IMR-90 (cell line): ENCODE results near the gene CTSH. TPM values are rescaled to one million over a fixed set of nuclear protein-coding genes. Genes with fewer than 3 reads are reported as not detected.

Source experiments
- ATAC-seq: fragments of 200-7000 bp; cut with Tn5 transposase; 2 replicates; pipeline ENCODE4 v1.9.1; 2020; ENCODE audit warnings: low read depth, mild to moderate bottlenecking, moderate library complexity
- BruUV-seq: library from RNA; stranded (reverse); fragments of 400-500 nt; replicated peaks from 2 replicates; lab custom pipeline; 2021; lab: Mats Ljungman, UMichigan
- CTCF ChIA-PET: fragments of 300-600 bp; formaldehyde crosslinking; extraction: SDS; loops from one replicate; lab custom pipeline; 2021; ENCODE audit warnings: antibody characterized with exemption; lab: Yijun Ruan, JAX
- POLR2A ChIA-PET: fragments of 300-600 bp; sonication (Branson Sonifier 250); formaldehyde crosslinking; loops from one replicate; lab custom pipeline; 2022; ENCODE audit warnings: antibody characterized with exemption; ENCODE audit not compliant: unreplicated experiment; lab: Charles Lee
- DNase-seq: peaks from one replicate; pipeline ENCODE4 v3.0.0; 2013
- H2AFZ ChIP-seq: replicated peaks from 2 replicates; pipeline ENCODE3; 2013; ENCODE audit warnings: low read length, mild to moderate bottlenecking; ENCODE audit not compliant: poor library complexity
- H2AK5ac ChIP-seq: 2 replicates; pipeline ENCODE4 v1.6.1; 2013; ENCODE audit warnings: low read depth, low read length, inconsistent platforms
- H2AK9ac ChIP-seq: replicated peaks from 2 replicates; pipeline ENCODE3; 2013; ENCODE audit warnings: mild to moderate bottlenecking, low read depth, low read length, moderate library complexity; ENCODE audit not compliant: poor library complexity
- H2BK120ac ChIP-seq: 2 replicates; pipeline ENCODE4 v1.6.1; 2013; ENCODE audit warnings: low read depth, low read length, inconsistent platforms
- H2BK15ac ChIP-seq: 3 replicates; pipeline ENCODE4 v1.6.1; 2013; ENCODE audit warnings: low read depth, low read length, inconsistent platforms
- H2BK20ac ChIP-seq: 2 replicates; pipeline ENCODE4 v1.6.1; 2013; ENCODE audit warnings: low read depth, mild to moderate bottlenecking, inconsistent platforms, low read length, moderate library complexity
- H2BK5ac ChIP-seq: 2 replicates; pipeline ENCODE4 v1.6.1; 2013; ENCODE audit warnings: mild to moderate bottlenecking, low read depth, low read length, inconsistent platforms; ENCODE audit not compliant: poor library complexity, severe bottlenecking
- H3K14ac ChIP-seq: replicated peaks from 2 replicates; pipeline ENCODE4 v1.6.1; 2013; ENCODE audit warnings: low read depth, low read length, inconsistent platforms
- H3K18ac ChIP-seq: 2 replicates; pipeline ENCODE4 v1.6.1; 2013; ENCODE audit warnings: low read depth, low read length, control low read depth
- H3K23ac ChIP-seq: 2 replicates; pipeline ENCODE4 v1.6.1; 2013; ENCODE audit warnings: low read depth, low read length, inconsistent platforms
- H3K27ac ChIP-seq: 2 replicates; pipeline ENCODE4 v1.5.1; 2013; ENCODE audit warnings: mild to moderate bottlenecking, control low read depth, low read length; ENCODE audit not compliant: insufficient read depth
- H3K27me3 ChIP-seq: 2 replicates; pipeline ENCODE4 v1.6.1; 2013; ENCODE audit warnings: low read length; ENCODE audit not compliant: control insufficient read depth, insufficient read depth
- H3K36me3 ChIP-seq: 2 replicates; pipeline ENCODE4 v1.6.1; 2013; ENCODE audit warnings: low read length, mixed read lengths; ENCODE audit not compliant: control insufficient read depth, insufficient read depth
- H3K4ac ChIP-seq: 2 replicates; pipeline ENCODE4 v1.6.1; 2013; ENCODE audit warnings: low read depth, low read length, inconsistent platforms
- H3K4me1 ChIP-seq: 2 replicates; pipeline ENCODE4 v1.6.1; 2013; ENCODE audit warnings: low read length, mixed read lengths; ENCODE audit not compliant: control insufficient read depth, insufficient read depth
- H3K4me2 ChIP-seq: 2 replicates; pipeline ENCODE4 v1.6.1; 2013; ENCODE audit warnings: low read depth, mild to moderate bottlenecking, control low read depth, low read length, moderate library complexity
- H3K4me3 ChIP-seq: 2 replicates; pipeline ENCODE4 v1.5.1; 2013; ENCODE audit warnings: low read depth, mild to moderate bottlenecking, control low read depth, low read length, moderate library complexity; ENCODE audit not compliant: insufficient read depth
- H3K56ac ChIP-seq: 2 replicates; pipeline ENCODE4 v1.6.1; 2013; ENCODE audit warnings: low read length, inconsistent platforms; ENCODE audit not compliant: insufficient read depth; ENCODE audit errors: extremely low read depth
- H3K79me1 ChIP-seq, 2 experiments: 2 replicates each; pipeline ENCODE4 v1.6.1; 2013; ENCODE audit warnings: low read length in 2 of 2, inconsistent platforms in 1 of 2, low read depth in 1 of 2
- H3K9ac ChIP-seq: 2 replicates; pipeline ENCODE4 v1.6.1; 2013; ENCODE audit warnings: low read depth, low read length, control low read depth
- H3K9me1 ChIP-seq: 2 replicates; pipeline ENCODE4 v1.6.1; 2013; ENCODE audit warnings: low read length, inconsistent platforms; ENCODE audit not compliant: insufficient read depth
- H3K9me3 ChIP-seq: 2 replicates; pipeline ENCODE4 v1.6.1; 2013; ENCODE audit warnings: low read length; ENCODE audit not compliant: control insufficient read depth, insufficient read depth
- H4K20me1 ChIP-seq: 2 replicates; pipeline ENCODE4 v1.6.1; 2013; ENCODE audit warnings: low read length, inconsistent platforms; ENCODE audit not compliant: insufficient read depth
- H4K5ac ChIP-seq: 2 replicates; pipeline ENCODE4 v1.6.1; 2013; ENCODE audit warnings: mild to moderate bottlenecking, low read depth, low read length, control low read depth
- H4K8ac ChIP-seq, 2 experiments: 2 replicates each; pipeline ENCODE4 v1.6.1; 2013; ENCODE audit warnings: low read depth in 2 of 2, low read length in 2 of 2, control low read depth in 1 of 2, inconsistent platforms in 1 of 2
- H4K91ac ChIP-seq: 2 replicates; pipeline ENCODE4 v1.6.1; 2013; ENCODE audit warnings: low read depth, low read length, inconsistent platforms; ENCODE audit not compliant: insufficient read depth
- BHLHE40 ChIP-seq: fragments of 150-350 bp; IDR thresholded peaks from 2 replicates; pipeline ENCODE4 v1.6.1; 2016; ENCODE audit warnings: mild to moderate bottlenecking, low read depth, low read length
- CEBPB ChIP-seq: IDR thresholded peaks from 2 replicates; pipeline ENCODE4 v1.6.1; 2012; ENCODE audit warnings: low read depth, low read length, improper control_type of control experiment
- CTCF ChIP-seq: conservative IDR thresholded peaks from 2 replicates; pipeline ENCODE4 v1.5.1; 2012; ENCODE audit warnings: mild to moderate bottlenecking, low read depth, low read length, improper control_type of control experiment
- ELK1 ChIP-seq: fragments of 150-350 bp; IDR thresholded peaks from 2 replicates; pipeline ENCODE4 v1.6.1; 2016; ENCODE audit warnings: low read depth, mild to moderate bottlenecking, low read length, moderate library complexity, borderline replicate concordance
- MAFK ChIP-seq: IDR thresholded peaks from 2 replicates; pipeline ENCODE4 v1.6.1; 2012; ENCODE audit warnings: low read depth, low read length, improper control_type of control experiment
- MAZ ChIP-seq: IDR thresholded peaks from 2 replicates; pipeline ENCODE4 v1.6.1; 2012; ENCODE audit warnings: low read depth, mild to moderate bottlenecking, low read length, improper control_type of control experiment, moderate library complexity, borderline replicate concordance
- NFE2L2 ChIP-seq: fragments of 150-350 bp; IDR thresholded peaks from 2 replicates; pipeline ENCODE4 v1.6.1; 2016; ENCODE audit warnings: low read depth, mild to moderate bottlenecking, low read length
- POLR2A ChIP-seq: IDR thresholded peaks from 2 replicates; pipeline ENCODE4 v1.6.1; 2012; ENCODE audit warnings: mild to moderate bottlenecking, low read depth, low read length
- RAD21 ChIP-seq: IDR thresholded peaks from 2 replicates; pipeline ENCODE4 v1.6.1; 2012; ENCODE audit warnings: low read length, improper control_type of control experiment
- RCOR1 ChIP-seq: IDR thresholded peaks from 2 replicates; pipeline ENCODE4 v1.6.1; 2012; ENCODE audit warnings: mild to moderate bottlenecking, low read length, improper control_type of control experiment; ENCODE audit not compliant: insufficient replicate concordance
- RFX5 ChIP-seq: IDR thresholded peaks from 2 replicates; pipeline ENCODE4 v1.8.0; 2012; ENCODE audit warnings: low read depth, mild to moderate bottlenecking, low read length, moderate library complexity
- SMC3 ChIP-seq: fragments of 150-350 bp; IDR thresholded peaks from 2 replicates; pipeline ENCODE4 v1.6.1; 2016; ENCODE audit warnings: low read depth, mild to moderate bottlenecking, antibody characterized with exemption, low read length, moderate library complexity
- WGBS, 2 experiments: methylation state at CpG; one replicate each; pipeline versions ENCODE4 v1.1.5 to v1.1.7; 2013; ENCODE audit warnings: missing lambda C conversion rate in 2 of 2; ENCODE audit not compliant: insufficient read length in 1 of 2; ENCODE audit errors: extremely low coverage in 2 of 2; 5-methylcytosine and 5-hydroxymethylcytosine counted together
- dilution Hi-C: fragments of 300-500 bp; cut with HindIII; formaldehyde crosslinking; loops from one replicate; pipeline ENCODE4 v1.14.3; 2018; ENCODE audit warnings: low sequenced_read_pairs; ENCODE audit not compliant: unreplicated experiment
- in situ Hi-C: fragments of 300-500 bp; cut with MboI; formaldehyde crosslinking; loops from 3 replicates; pipeline ENCODE4 v1.14.3; 2019; ENCODE audit warnings: low sequenced_read_pairs, inconsistent platforms, mixed read lengths
- intact Hi-C: fragments of 100-400 bp; cut with micrococcal nuclease; formaldehyde crosslinking; loops from 2 replicates; pipeline ENCODE4 v1.10.0; 2022
- polyA plus RNA-seq, 3 experiments: library from polyadenylated mRNA; depleted of rRNA; stranded (reverse); fragments of >200 nt; gene quantifications; 2 replicates each; pipeline ENCODE4 v1.2.3, GENCODE V29; 2012; ENCODE audit warnings: low replicate concordance in 1 of 3
- total RNA-seq: library from RNA; depleted of rRNA; stranded (reverse); fragments of >200 nt; gene quantifications from 2 replicates; pipeline ENCODE4 v1.2.3, GENCODE V29; 2012
- TF ChIP-seq, protein P1 (sequence below): fragments of 150-350 bp; IDR thresholded peaks from 2 replicates; pipeline ENCODE4 v1.6.1; 2017; ENCODE audit warnings: mild to moderate bottlenecking, antibody characterized with exemption, low read length, low read depth

CTSH gene
- total and polyA plus RNA-seq, 2 of the 4 experiments (the other 2 are of a cell fraction) = 11.7 to 13.9 TPM

- ChIA-PET CTCF (interaction anchor here (0.7 to 1.5 kb wide), 4 partner anchors 10 to 54 kb away, joined by 3 to 7 read pairs (median 3); no protein-coding TSS in a partner anchor), POLR2A (interaction anchor here (0.6 kb wide), 1 partner anchor 388 kb away, joined by 15 read pairs; no protein-coding TSS in a partner anchor)
- H3K18ac ChIP-seq = no peak overlapping the region
- H4K8ac ChIP-seq = no peak overlapping the region
- no peak overlapping the region for H3K56ac ChIP-seq
- H4K91ac ChIP-seq = no peak overlapping the region
- no peak overlapping the region for H3K9ac ChIP-seq
- peaks cover 18% of the 10 kb centered on the region for H3K27me3 ChIP-seq
- no peak overlapping the region for H2BK120ac ChIP-seq
- H3K4me3 ChIP-seq = no peak overlapping the region
- no peaks in the 10 kb centered on the region for H3K79me1 ChIP-seq
- H2AFZ ChIP-seq = peak overlapping the region; percentile 46
- H4K5ac ChIP-seq = no peak overlapping the region
- no peak overlapping the region; the same call in 1 of the 2 replicates for H3K23ac ChIP-seq
- no peak overlapping the region for H2BK15ac ChIP-seq
- no TSS peak for BruUV-seq
- no peak overlapping the region for H2BK20ac ChIP-seq
- H2AK9ac ChIP-seq = peak overlapping the region; percentile 68
- H4K20me1 ChIP-seq = no peaks in the 10 kb centered on the region
- peak; percentile 48 for DNase-seq
- H3K36me3 ChIP-seq = no peaks in the 10 kb centered on the region
- intact Hi-C loops (loop anchor here (1.0 kb wide), 1 partner anchor 37 kb away; no protein-coding TSS in a partner anchor), dilution Hi-C loops (no loop called here), in situ Hi-C loops (no loop called here)
- H3K4me2 ChIP-seq = no peak overlapping the region
- 54% methylated on average over 7 of the region's 10 CpGs; no CpG with 5 or more reads in 1 of the 2 experiments for WGBS, 2 experiments
- no peak overlapping the region for H2AK5ac ChIP-seq
- H3K14ac ChIP-seq = no peak overlapping the region; the same call in 1 of the 2 replicates
- no peaks in the 10 kb centered on the region for H3K9me3 ChIP-seq
- H3K4ac ChIP-seq = no peak overlapping the region
- no peaks in the 10 kb centered on the region; the same call in 1 of the 2 replicates for H3K4me1 ChIP-seq
- no peak overlapping the region for H3K27ac ChIP-seq
- no peak overlapping the region for H2BK5ac ChIP-seq
- ATAC-seq = peak; percentile 85
- peaks cover 8% of the 10 kb centered on the region; the same call in 1 of the 2 replicates for H3K9me1 ChIP-seq
- TF ChIP-seq SMC3 = no peak
- no peak for TF ChIP-seq NFE2L2
- TF ChIP-seq ELK1 = no peak
- TF ChIP-seq POLR2A = no peak
- no peak for TF ChIP-seq RFX5
- no peak for TF ChIP-seq MAZ
- TF ChIP-seq, protein P1, sequence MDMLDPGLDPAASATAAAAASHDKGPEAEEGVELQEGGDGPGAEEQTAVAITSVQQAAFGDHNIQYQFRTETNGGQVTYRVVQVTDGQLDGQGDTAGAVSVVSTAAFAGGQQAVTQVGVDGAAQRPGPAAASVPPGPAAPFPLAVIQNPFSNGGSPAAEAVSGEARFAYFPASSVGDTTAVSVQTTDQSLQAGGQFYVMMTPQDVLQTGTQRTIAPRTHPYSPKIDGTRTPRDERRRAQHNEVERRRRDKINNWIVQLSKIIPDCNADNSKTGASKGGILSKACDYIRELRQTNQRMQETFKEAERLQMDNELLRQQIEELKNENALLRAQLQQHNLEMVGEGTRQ = no peak
- no peak for TF ChIP-seq MAFK
- no peak for TF ChIP-seq RCOR1
- peak; percentile 23; the same call in 1 of the 2 replicates for TF ChIP-seq RAD21
- peak; percentile 23; the same call in 1 of the 2 replicates for TF ChIP-seq BHLHE40
- TF ChIP-seq CEBPB = no peak
- TF ChIP-seq CTCF = peak; percentile 47
Observed at GRCh38 chr15:78950902-78951840, 6.3 kb upstream of the CTSH start.
